GM19372 (cell line): ENCODE results near the gene CHAC1.

Source experiments
- ATAC-seq: cut with Tn5 transposase; IDR thresholded peaks from one replicate; pipeline ENCODE4 v1.9.1; 2021; ENCODE audit warnings: mild to moderate bottlenecking, low read depth, moderate library complexity; ENCODE audit not compliant: unreplicated experiment

The CHAC1 gene

GRCh38 chr15:40981186-40981585 is 27.9 kb downstream of the CHAC1 start:
- ATAC-seq, result no peak

GRCh38 chr15:40982855-40983254 is 29.6 kb downstream of the CHAC1 start:
- no peak for ATAC-seq

GRCh38 chr15:40984406-40984805 is 31.1 kb downstream of the CHAC1 start:
- ATAC-seq, result no peak

- ATAC-seq, result no peak
Measured at GRCh38 chr15:40984964-40985363, 31.7 kb downstream of the CHAC1 start.

GRCh38 chr15:40985541-40986330 is 32.5 kb downstream of the CHAC1 start:
- no peak for ATAC-seq

- ATAC-seq, result no peak
Measured at GRCh38 chr15:40986820-40987219, 33.5 kb downstream of the CHAC1 start.

GRCh38 chr15:40988156-40988555 is 34.9 kb downstream of the CHAC1 start:
- no peak for ATAC-seq

GRCh38 chr15:40990080-40990479 is 36.8 kb downstream of the CHAC1 start:
- no peak for ATAC-seq

- ATAC-seq, result no peak
Measured at GRCh38 chr15:40990789-40991188, 37.5 kb downstream of the CHAC1 start.

GRCh38 chr15:40991355-40991754 is 38.1 kb downstream of the CHAC1 start:
- no peak for ATAC-seq

GRCh38 chr15:40992241-40992741 is 39.0 kb downstream of the CHAC1 start:
- ATAC-seq, result no peak

- ATAC-seq, result no peak
Measured at GRCh38 chr15:40992825-40993224, 39.6 kb downstream of the CHAC1 start.

GRCh38 chr15:40995656-40996055 is 42.4 kb downstream of the CHAC1 start:
- ATAC-seq, result no peak

GRCh38 chr15:40999190-40999589 is 45.9 kb downstream of the CHAC1 start:
- ATAC-seq, result no peak

- no peak for ATAC-seq
Measured at GRCh38 chr15:41001524-41002214, 48.4 kb downstream of the CHAC1 start.

- no peak for ATAC-seq
Measured at GRCh38 chr15:41004490-41004889, 51.2 kb downstream of the CHAC1 start.
